HL-60 (cell line): ENCODE results near the gene SORCS2.

ENCODE experiments used
- DNase-seq, 2 experiments: peaks; one replicate each; pipeline ENCODE4 v3.0.0-alpha.2; 2010 to 2020; ENCODE audit warnings: low read depth in 1 of 2, low spot score in 1 of 2
- H3K27ac ChIP-seq: fragments of 250-450 bp; sonication (Bioruptor Pico); replicated peaks from 2 replicates; pipeline ENCODE4 v1.5.1; 2020; ENCODE audit warnings: mild to moderate bottlenecking, moderate library complexity
- H3K27me3 ChIP-seq: fragments of 250-450 bp; sonication (Bioruptor Pico); 2 replicates; pipeline ENCODE4 v1.5.1; 2021; ENCODE audit warnings: mild to moderate bottlenecking, moderate library complexity; ENCODE audit not compliant: insufficient read depth, poor library complexity, severe bottlenecking
- H3K4me3 ChIP-seq: replicated peaks from 2 replicates; pipeline ENCODE4 v1.5.1; 2011; ENCODE audit warnings: mild to moderate bottlenecking, control low read depth, low read length; ENCODE audit not compliant: insufficient read depth
- CTCF ChIP-seq: IDR thresholded peaks from one replicate; pipeline ENCODE4 v1.5.1; 2011; ENCODE audit warnings: low read length, control low read depth, inconsistent platforms; ENCODE audit not compliant: insufficient read depth
- GABPA ChIP-seq: IDR thresholded peaks from 2 replicates; pipeline ENCODE4 v1.6.1; 2012; ENCODE audit warnings: low read depth
- POLR2AphosphoS5 ChIP-seq: IDR thresholded peaks from 2 replicates; pipeline ENCODE4 v1.6.1; 2012; ENCODE audit warnings: low read depth
- REST ChIP-seq: IDR thresholded peaks from 2 replicates; pipeline ENCODE4 v1.6.1; 2012; ENCODE audit warnings: low read depth; ENCODE audit not compliant: insufficient replicate concordance
- SPI1 ChIP-seq: IDR thresholded peaks from 2 replicates; pipeline ENCODE4 v1.6.1; 2012; ENCODE audit warnings: low read depth, mild to moderate bottlenecking, borderline replicate concordance

SORCS2 gene

GRCh38 chr4:7632341-7632740 lies 440.0 kb downstream of the SORCS2 start:
- no peak overlapping the region for H3K27ac ChIP-seq

GRCh38 chr4:7632971-7633370 lies 440.6 kb downstream of the SORCS2 start:
- Histone ChIP-seq H3K4me3 (no peak overlapping the region), H3K27me3 (no peaks in the 10 kb centered on the region), H3K27ac (no peak overlapping the region)
- TF ChIP-seq GABPA = no peak
- no peak for TF ChIP-seq POLR2AphosphoS5
- no peak for TF ChIP-seq CTCF
- no peak for TF ChIP-seq REST
- no peak for TF ChIP-seq SPI1
- DNase-seq = no peak

More at GRCh38 chr4:7632341-7632740, 440.0 kb downstream of the SORCS2 start:
- H3K27me3 ChIP-seq = no peaks in the 10 kb centered on the region
- no peak for TF ChIP-seq SPI1
- TF ChIP-seq CTCF = no peak
- no peak for TF ChIP-seq GABPA
- no peak for TF ChIP-seq REST
- TF ChIP-seq POLR2AphosphoS5 = no peak
- no peak overlapping the region for H3K4me3 ChIP-seq
- DNase-seq = no peak

GRCh38 chr4:7634661-7635251 lies 442.4 kb downstream of the SORCS2 start:
- DNase-seq = no peak
- Histone ChIP-seq H3K27me3 (no peaks in the 10 kb centered on the region), H3K4me3 (no peak overlapping the region), H3K27ac (peak overlapping the region; percentile 54)
- no peak for TF ChIP-seq REST
